HG02981 (cell line): ENCODE data around the gene OR9Q1.

Source experiments
- ATAC-seq: cut with Tn5 transposase; IDR thresholded peaks from one replicate; pipeline ENCODE4 v1.9.1; 2021; ENCODE audit warnings: mild to moderate bottlenecking, moderate library complexity; ENCODE audit not compliant: unreplicated experiment

OR9Q1 gene

GRCh38 chr11:58227956-58228615 lies 204.4 kb downstream of the OR9Q1 start:
- no peak for ATAC-seq
